Endothelial cell of umbilical vein (primary cell): ENCODE data around the gene CAPN1. TPM values are rescaled to one million over a fixed set of nuclear protein-coding genes. Genes with fewer than 3 reads are reported as not detected.

Experiments
- BruUV-seq: library from RNA; stranded (reverse); fragments of 400-500 nt; replicated peaks from 2 replicates; lab custom pipeline; 2021; lab: Mats Ljungman, UMichigan
- CTCF ChIA-PET: fragments of 300-600, 350-600 bp; sonication (Branson Sonifier 250); formaldehyde crosslinking; loops from one replicate; lab custom pipeline; 2021; ENCODE audit warnings: antibody characterized with exemption, inconsistent platforms; lab: Charles Lee
- POLR2A ChIA-PET: fragments of 300-600, 350-600 bp; sonication (Branson Sonifier 250); formaldehyde crosslinking; loops from one replicate; lab custom pipeline; 2021; ENCODE audit warnings: antibody characterized with exemption, inconsistent platforms; lab: Charles Lee
- DNase-seq: peaks from one replicate; pipeline ENCODE4 v3.0.0-alpha.2; 2011; ENCODE audit warnings: low read depth, low spot score
- FAIRE-seq: peaks from 2 replicates; lab custom pipeline; 2011; peaks lifted over from hg19 to GRCh38; lab: Jason Lieb, UNC
- H2AFZ ChIP-seq: 2 replicates; pipeline ENCODE4 v1.6.0; 2012; ENCODE audit warnings: low read depth, low read length, control low read depth, inconsistent platforms
- H3K27ac ChIP-seq: 2 replicates; pipeline ENCODE4 v1.5.1; 2011; ENCODE audit warnings: low read depth, mild to moderate bottlenecking, control low read depth, low read length, moderate library complexity; ENCODE audit not compliant: insufficient read depth
- H3K27me3 ChIP-seq, 2 experiments: 2 replicates each; pipeline versions ENCODE4 v1.6.0 to v1.6.1; 2011; ENCODE audit warnings: low read length in 2 of 2, mixed read lengths in 1 of 2; ENCODE audit not compliant: control insufficient read depth in 2 of 2, insufficient read depth in 2 of 2
- H3K36me3 ChIP-seq, 2 experiments: 2 replicates in 1 of 2; 3 replicates in 1 of 2; pipeline ENCODE4 v1.5.1; 2011; ENCODE audit warnings: low read length in 2 of 2, mild to moderate bottlenecking in 1 of 2, moderate library complexity in 1 of 2; ENCODE audit not compliant: control insufficient read depth in 2 of 2, insufficient read depth in 2 of 2; ENCODE audit errors: extremely low read depth in 1 of 2
- H3K4me1 ChIP-seq: 3 replicates; pipeline ENCODE4 v1.5.1; 2011; ENCODE audit warnings: mild to moderate bottlenecking, low read length; ENCODE audit not compliant: control insufficient read depth, insufficient read depth; ENCODE audit errors: extremely low read depth
- H3K4me2 ChIP-seq: 2 replicates; pipeline ENCODE4 v1.6.1; 2011; ENCODE audit warnings: low read length, control low read depth, mixed read lengths; ENCODE audit not compliant: insufficient read depth
- H3K4me3 ChIP-seq, 3 experiments: fragments of 200-600 bp in 1 of 3; sonication (generic), shearing (Covaris generic) in 1 of 3; replicated peaks in 1 of 3; 2 replicates each; pipeline ENCODE4 v1.5.1; 2011 to 2016; ENCODE audit warnings: control low read depth in 3 of 3, low read length in 3 of 3, mild to moderate bottlenecking in 2 of 3, inconsistent platforms in 1 of 3, low read depth in 1 of 3, moderate library complexity in 1 of 3; ENCODE audit not compliant: insufficient read depth in 1 of 3
- H3K79me2 ChIP-seq: 2 replicates; pipeline ENCODE4 v1.6.0; 2012; ENCODE audit warnings: low read length, inconsistent platforms; ENCODE audit not compliant: control insufficient read depth, insufficient read depth
- H3K9ac ChIP-seq: replicated peaks from 2 replicates; pipeline ENCODE3; 2011; ENCODE audit warnings: low read length, control low read depth; ENCODE audit not compliant: insufficient read depth; ENCODE audit errors: extremely low read depth
- H3K9me1 ChIP-seq: replicated peaks from 3 replicates; pipeline ENCODE4 v1.6.0; 2011; ENCODE audit warnings: mild to moderate bottlenecking, low read length; ENCODE audit not compliant: control insufficient read depth, insufficient read depth; ENCODE audit errors: extremely low read depth
- H3K9me3 ChIP-seq: replicated peaks from 2 replicates; pipeline ENCODE4 v1.5.1; 2012; ENCODE audit warnings: low read length, inconsistent platforms; ENCODE audit not compliant: control insufficient read depth, insufficient read depth
- H4K20me1 ChIP-seq: replicated peaks from 2 replicates; pipeline ENCODE3; 2011; ENCODE audit warnings: mild to moderate bottlenecking, low read length; ENCODE audit not compliant: control insufficient read depth, insufficient read depth; ENCODE audit errors: extremely low read depth
- EZH2 ChIP-seq: IDR thresholded peaks from 2 replicates; pipeline ENCODE4 v1.6.1; 2012; ENCODE audit warnings: borderline replicate concordance, low read depth, mild to moderate bottlenecking, moderate library complexity, low read length, inconsistent platforms; ENCODE audit not compliant: severe bottlenecking
- FOS ChIP-seq: IDR thresholded peaks from 2 replicates; pipeline ENCODE4 v1.6.1; 2011; ENCODE audit warnings: mild to moderate bottlenecking, low read length, moderate library complexity, borderline replicate concordance; ENCODE audit not compliant: insufficient read depth
- GATA2 ChIP-seq: IDR thresholded peaks from 2 replicates; pipeline ENCODE4 v1.7.0; 2011; ENCODE audit warnings: low read depth, mild to moderate bottlenecking, moderate library complexity, mixed read lengths, low read length; ENCODE audit not compliant: insufficient read length, insufficient read depth
- JUN ChIP-seq: IDR thresholded peaks from 2 replicates; pipeline ENCODE4 v1.6.1; 2011; ENCODE audit warnings: borderline replicate concordance, low read depth; ENCODE audit not compliant: insufficient read length, insufficient read depth
- MYC ChIP-seq: IDR thresholded peaks from one replicate; pipeline ENCODE4 v1.6.1; 2011; ENCODE audit warnings: mild to moderate bottlenecking, low read depth, low read length
- POLR2A ChIP-seq: IDR thresholded peaks from 2 replicates; pipeline ENCODE4 v1.6.1; 2012; ENCODE audit warnings: low read depth, mild to moderate bottlenecking, control low read depth, low read length
- POLR2AphosphoS5 ChIP-seq: IDR thresholded peaks from 2 replicates; pipeline ENCODE4 v1.6.1; 2012; ENCODE audit warnings: low read depth, mild to moderate bottlenecking, control low read depth, low read length, moderate library complexity; ENCODE audit not compliant: insufficient read depth
- dilution Hi-C: fragments of 300-500 bp; cut with MboI; formaldehyde crosslinking; loops from one replicate; pipeline ENCODE4 v1.15.0; 2019; ENCODE audit warnings: low sequenced_read_pairs; ENCODE audit not compliant: extremely low pct_ligation_motif_present
- intact Hi-C: fragments of 100-400 bp; cut with micrococcal nuclease; formaldehyde crosslinking; loops from one replicate; pipeline ENCODE4 v1.10.0; 2022
- polyA plus RNA-seq, 4 experiments: library from polyadenylated mRNA; depleted of rRNA in 3 of 4; stranded (reverse) in 3 of 4; unstranded in 1 of 4; fragments of >200 nt; gene quantifications; 2 replicates each; pipeline versions ENCODE4 v1.2.1 to v1.2.3, GENCODE V29; 2011 to 2012; ENCODE audit warnings: missing spikeins in 1 of 4
- total RNA-seq: library from RNA; stranded (reverse); gene quantifications from 2 replicates; pipeline ENCODE4 v1.2.3, GENCODE V29; 2021
- TF ChIP-seq, protein P1 (sequence below), 2 donors: IDR thresholded peaks; 1 replicate in 1 of 2; 2 replicates in 1 of 2; pipeline ENCODE4 v1.5.1; 2011; ENCODE audit warnings: low read length in 2 of 2, mild to moderate bottlenecking in 2 of 2, moderate library complexity in 2 of 2, control low read depth in 1 of 2, inconsistent platforms in 1 of 2, low read depth in 1 of 2; ENCODE audit not compliant: insufficient read depth in 1 of 2; ENCODE audit errors: extremely low read depth in 1 of 2
- TF ChIP-seq, protein P2 (sequence below): IDR thresholded peaks from 2 replicates; pipeline ENCODE4 v1.6.1; 2011; ENCODE audit not compliant: insufficient read depth, insufficient read length

CAPN1 gene
- total and polyA plus RNA-seq, 2 donors (not counting 3 experiments of a cell fraction or from before 2014, with no cell fraction given): 217 to 218 TPM

DNA sequence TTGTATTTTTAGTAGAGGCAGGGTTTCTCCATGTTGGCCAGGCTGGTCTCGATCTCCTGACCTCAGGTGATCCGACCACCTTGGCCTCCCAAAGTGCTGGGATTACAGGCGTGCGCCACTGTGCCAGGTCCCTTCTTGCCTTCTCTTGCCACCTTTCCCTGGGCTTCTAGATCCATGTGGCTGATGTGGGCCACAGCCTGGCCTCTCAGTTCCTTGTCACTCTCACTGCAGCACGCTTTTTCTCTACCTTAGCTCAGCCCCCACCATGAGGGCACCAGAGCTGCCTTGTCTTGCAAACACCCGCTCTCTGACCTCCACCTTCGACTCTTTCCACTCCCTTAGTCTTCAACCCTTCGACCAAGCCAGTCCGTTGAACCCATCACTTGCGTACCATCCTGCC lies 7.5 kb downstream of the CAPN1 start:
- no peaks in the 10 kb centered on the region for H3K9me3 ChIP-seq
- CTCF ChIA-PET: interaction anchor here (1.9 kb wide), 1 partner anchor 16 kb away, joined by 4 read pairs; no protein-coding TSS in a partner anchor
- H3K9me1 ChIP-seq: no peaks in the 10 kb centered on the region
- intact Hi-C loops (no loop called here), dilution Hi-C loops (no loop called here)
- no peak overlapping the region for H3K27ac ChIP-seq
- FAIRE-seq (no peak), DNase-seq (no peak)
- peaks cover 8 to 36% of the 10 kb centered on the region in 2 experiments for H3K36me3 ChIP-seq
- no peak overlapping the region for H3K4me3 ChIP-seq
- POLR2A ChIA-PET: no interaction called here
- no peak overlapping the region for H3K9ac ChIP-seq
- no peaks in the 10 kb centered on the region for H3K4me1 ChIP-seq
- no peak for TF ChIP-seq JUN
- TF ChIP-seq GATA2: no peak
- no peak for TF ChIP-seq POLR2A
- TF ChIP-seq, protein P1, sequence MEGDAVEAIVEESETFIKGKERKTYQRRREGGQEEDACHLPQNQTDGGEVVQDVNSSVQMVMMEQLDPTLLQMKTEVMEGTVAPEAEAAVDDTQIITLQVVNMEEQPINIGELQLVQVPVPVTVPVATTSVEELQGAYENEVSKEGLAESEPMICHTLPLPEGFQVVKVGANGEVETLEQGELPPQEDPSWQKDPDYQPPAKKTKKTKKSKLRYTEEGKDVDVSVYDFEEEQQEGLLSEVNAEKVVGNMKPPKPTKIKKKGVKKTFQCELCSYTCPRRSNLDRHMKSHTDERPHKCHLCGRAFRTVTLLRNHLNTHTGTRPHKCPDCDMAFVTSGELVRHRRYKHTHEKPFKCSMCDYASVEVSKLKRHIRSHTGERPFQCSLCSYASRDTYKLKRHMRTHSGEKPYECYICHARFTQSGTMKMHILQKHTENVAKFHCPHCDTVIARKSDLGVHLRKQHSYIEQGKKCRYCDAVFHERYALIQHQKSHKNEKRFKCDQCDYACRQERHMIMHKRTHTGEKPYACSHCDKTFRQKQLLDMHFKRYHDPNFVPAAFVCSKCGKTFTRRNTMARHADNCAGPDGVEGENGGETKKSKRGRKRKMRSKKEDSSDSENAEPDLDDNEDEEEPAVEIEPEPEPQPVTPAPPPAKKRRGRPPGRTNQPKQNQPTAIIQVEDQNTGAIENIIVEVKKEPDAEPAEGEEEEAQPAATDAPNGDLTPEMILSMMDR (IDR thresholded peaks at IDR 0.05; ENCODE audit: extremely low read depth in 1 of 2, insufficient read depth in 1 of 2, low read depth in 1 of 2, low read length in 2 of 2): no peak
- TF ChIP-seq, protein P2, sequence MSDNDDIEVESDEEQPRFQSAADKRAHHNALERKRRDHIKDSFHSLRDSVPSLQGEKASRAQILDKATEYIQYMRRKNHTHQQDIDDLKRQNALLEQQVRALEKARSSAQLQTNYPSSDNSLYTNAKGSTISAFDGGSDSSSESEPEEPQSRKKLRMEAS: no peak
- TF ChIP-seq EZH2: no peak
- no peak for TF ChIP-seq MYC
- no peak for TF ChIP-seq POLR2AphosphoS5
- TF ChIP-seq FOS: no peak
- H2AFZ ChIP-seq: no peak overlapping the region
- H4K20me1 ChIP-seq: no peaks in the 10 kb centered on the region
- BruUV-seq: no TSS peak
- H3K27me3 ChIP-seq: no peaks in the 10 kb centered on the region
- no peaks in the 10 kb centered on the region for H3K79me2 ChIP-seq
- H3K4me2 ChIP-seq: no peak overlapping the region
